Dermis lymphatic vessel endothelial cell (primary cell): Measurements from ENCODE around the gene GAPVD1. TPM values are rescaled to one million over a fixed set of nuclear protein-coding genes. Genes with fewer than 3 reads are reported as not detected.

ENCODE experiments used
- total RNA-seq: library from RNA; depleted of rRNA; stranded (reverse); fragments of >200 nt; gene quantifications from 2 replicates; pipeline ENCODE4 v1.2.1, GENCODE V29; 2014

Gene GAPVD1, protein sequence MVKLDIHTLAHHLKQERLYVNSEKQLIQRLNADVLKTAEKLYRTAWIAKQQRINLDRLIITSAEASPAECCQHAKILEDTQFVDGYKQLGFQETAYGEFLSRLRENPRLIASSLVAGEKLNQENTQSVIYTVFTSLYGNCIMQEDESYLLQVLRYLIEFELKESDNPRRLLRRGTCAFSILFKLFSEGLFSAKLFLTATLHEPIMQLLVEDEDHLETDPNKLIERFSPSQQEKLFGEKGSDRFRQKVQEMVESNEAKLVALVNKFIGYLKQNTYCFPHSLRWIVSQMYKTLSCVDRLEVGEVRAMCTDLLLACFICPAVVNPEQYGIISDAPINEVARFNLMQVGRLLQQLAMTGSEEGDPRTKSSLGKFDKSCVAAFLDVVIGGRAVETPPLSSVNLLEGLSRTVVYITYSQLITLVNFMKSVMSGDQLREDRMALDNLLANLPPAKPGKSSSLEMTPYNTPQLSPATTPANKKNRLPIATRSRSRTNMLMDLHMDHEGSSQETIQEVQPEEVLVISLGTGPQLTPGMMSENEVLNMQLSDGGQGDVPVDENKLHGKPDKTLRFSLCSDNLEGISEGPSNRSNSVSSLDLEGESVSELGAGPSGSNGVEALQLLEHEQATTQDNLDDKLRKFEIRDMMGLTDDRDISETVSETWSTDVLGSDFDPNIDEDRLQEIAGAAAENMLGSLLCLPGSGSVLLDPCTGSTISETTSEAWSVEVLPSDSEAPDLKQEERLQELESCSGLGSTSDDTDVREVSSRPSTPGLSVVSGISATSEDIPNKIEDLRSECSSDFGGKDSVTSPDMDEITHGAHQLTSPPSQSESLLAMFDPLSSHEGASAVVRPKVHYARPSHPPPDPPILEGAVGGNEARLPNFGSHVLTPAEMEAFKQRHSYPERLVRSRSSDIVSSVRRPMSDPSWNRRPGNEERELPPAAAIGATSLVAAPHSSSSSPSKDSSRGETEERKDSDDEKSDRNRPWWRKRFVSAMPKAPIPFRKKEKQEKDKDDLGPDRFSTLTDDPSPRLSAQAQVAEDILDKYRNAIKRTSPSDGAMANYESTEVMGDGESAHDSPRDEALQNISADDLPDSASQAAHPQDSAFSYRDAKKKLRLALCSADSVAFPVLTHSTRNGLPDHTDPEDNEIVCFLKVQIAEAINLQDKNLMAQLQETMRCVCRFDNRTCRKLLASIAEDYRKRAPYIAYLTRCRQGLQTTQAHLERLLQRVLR (N-terminal part only)
- 56.2 and 60.0 TPM in 2 replicates for total RNA-seq

DNA sequence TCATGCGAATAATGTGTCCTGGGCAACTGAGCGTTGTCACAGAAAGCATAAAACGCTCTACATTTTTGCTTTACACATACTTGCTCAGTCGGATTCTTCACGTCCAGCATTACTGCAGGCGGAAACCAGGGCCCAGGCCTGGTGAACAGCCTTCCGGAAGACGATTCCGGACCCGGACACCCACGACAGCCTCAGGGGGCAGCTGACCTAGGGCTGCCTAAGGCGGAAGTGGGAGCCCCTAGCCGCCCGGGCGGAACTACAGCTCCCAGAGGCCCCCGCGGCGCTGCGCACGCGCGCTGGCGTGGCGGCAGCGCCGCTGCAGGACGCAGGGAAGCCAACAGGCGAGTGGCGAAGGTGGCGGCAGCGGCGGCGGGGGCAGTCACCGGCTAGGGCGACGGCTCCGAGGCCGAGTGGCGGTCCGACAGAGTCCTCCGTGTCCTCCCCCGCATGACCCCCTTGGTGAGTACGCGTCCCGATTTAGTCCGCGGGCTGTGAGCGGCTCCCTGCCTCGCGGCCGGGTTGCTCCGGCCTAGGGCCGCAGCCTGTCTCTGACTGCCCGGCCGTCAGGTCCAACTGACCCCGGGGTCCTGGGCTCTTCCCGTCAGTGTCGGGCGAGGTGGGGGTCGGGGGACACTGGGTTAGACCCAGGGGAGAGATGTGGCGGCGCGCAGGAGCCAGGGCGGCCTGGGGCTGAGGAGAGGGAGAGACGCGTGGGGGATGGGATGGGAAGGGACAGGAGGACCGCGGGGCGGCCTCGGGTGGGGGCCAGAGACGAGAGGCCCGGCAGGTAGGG, at the start of gene GAPVD1:
Gene GAPVD1, plus strand, starts transcription at position 326 of the 793 bp plus-strand sequence. CDS start 37,096 bp downstream, outside the sequence.

DNA sequence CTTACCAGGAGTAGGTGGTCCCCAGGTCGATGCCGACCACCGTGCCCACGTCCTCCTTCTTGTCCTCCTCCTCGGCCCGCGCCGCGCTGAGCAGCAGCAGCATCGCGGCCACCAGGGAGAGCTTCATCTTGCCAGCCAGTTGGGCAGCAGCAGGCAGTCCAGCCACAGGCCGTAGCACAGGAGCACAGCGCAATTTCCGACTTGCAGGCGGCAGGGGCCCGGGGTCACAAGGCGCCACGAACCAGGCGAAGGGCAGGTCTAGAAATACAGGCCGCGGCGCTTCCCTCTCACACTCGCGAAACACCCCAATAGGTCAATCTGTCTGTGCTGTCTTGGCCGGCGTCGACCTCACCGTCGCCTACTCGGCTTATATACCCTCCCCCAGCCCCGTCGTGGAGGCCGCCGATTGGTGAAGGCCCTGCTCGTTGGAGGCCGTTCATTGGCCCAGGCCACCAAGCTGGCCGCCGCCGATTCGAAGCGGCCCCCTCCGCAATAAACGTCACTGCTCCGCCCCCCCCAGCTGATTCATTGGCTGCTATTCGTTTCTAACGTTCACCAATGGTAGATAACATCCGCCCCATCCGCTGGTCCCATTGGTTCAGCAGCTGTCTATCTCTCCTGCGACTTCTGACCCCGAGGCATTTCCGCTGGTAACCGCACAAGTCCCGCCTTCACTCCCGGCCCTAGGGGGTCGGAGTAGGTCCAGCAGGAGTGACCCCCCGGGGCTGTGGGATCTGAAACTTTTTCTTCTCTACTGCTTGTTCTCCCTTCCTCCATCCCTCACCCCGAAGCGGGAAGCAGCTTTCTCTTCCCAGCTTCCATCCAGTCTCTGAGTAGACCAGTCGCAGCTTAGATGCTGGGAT, 20.4 kb upstream of the GAPVD1 start, which contains the start of gene HSPA5:
Gene HSPA5, minus strand, starts transcription at position 344 of the 863 bp plus-strand sequence. Its CDS starts 217 bp downstream, at position 127.

Other genes starting within 250 kb of the GAPVD1 start
- 3.6 and 4.8 TPM in 2 replicates for gene SCAI, start 118.3 kb upstream of the GAPVD1 start, total RNA-seq
- gene PPP6C, start 72.0 kb upstream of the GAPVD1 start, total RNA-seq = 19.8 and 20.3 TPM in 2 replicates
- 13.0 and 16.8 TPM in 2 replicates for gene RABEPK, start 61.3 kb upstream of the GAPVD1 start, total RNA-seq
- 160 and 168 TPM in 2 replicates for gene HSPA5, start 20.5 kb upstream of the GAPVD1 start, total RNA-seq